Sigmoid colon (tissue), 7 donors: Measurements from ENCODE around the gene CTNNBL1. TPM values are rescaled to one million over a fixed set of nuclear protein-coding genes. Genes with fewer than 3 reads are reported as not detected.

ENCODE experiments used
- DNase-seq: peaks from one replicate; pipeline ENCODE4 v3.0.0-alpha.2; 2019
- H3K27ac ChIP-seq, 4 donors: fragments of 200-600 bp; sonication (generic); one replicate each; pipeline ENCODE4 v1.5.1; 2016 to 2019; ENCODE audit warnings: mild to moderate bottlenecking in 1 of 4
- H3K27me3 ChIP-seq, 3 donors: fragments of 200-600 bp; sonication (generic); one replicate each; pipeline ENCODE4 v1.5.1; 2019; ENCODE audit warnings: mild to moderate bottlenecking in 1 of 3
- H3K36me3 ChIP-seq, 4 donors: fragments of 200-600 bp; sonication (generic); one replicate each; pipeline ENCODE4 v1.5.1; 2016 to 2019
- H3K4me1 ChIP-seq, 4 donors: fragments of 200-600 bp; sonication (generic); one replicate each; pipeline ENCODE4 v1.5.1; 2017 to 2019
- H3K4me3 ChIP-seq, 4 donors: fragments of 200-600 bp; sonication (generic); one replicate each; pipeline ENCODE4 v1.5.1; 2017 to 2019; ENCODE audit warnings: mild to moderate bottlenecking in 2 of 4, moderate library complexity in 1 of 4
- H3K9me3 ChIP-seq, 4 donors: fragments of 200-600 bp in 3 of 4; sonication (generic) in 3 of 4; one replicate each; pipeline versions ENCODE4 v1.5.1 to v1.6.1; 2013 to 2019
- EP300 ChIP-seq, 4 donors: sonication (generic); formaldehyde crosslinking; IDR thresholded peaks; one replicate each; pipeline ENCODE4 v1.6.1; 2017; ENCODE audit warnings: antibody characterized with exemption in 4 of 4
- POLR2A ChIP-seq, 2 donors: fragments of 450-650 bp; IDR thresholded peaks; one replicate each; pipeline ENCODE4 v1.6.1; 2016; ENCODE audit warnings: antibody characterized with exemption in 2 of 2, mild to moderate bottlenecking in 2 of 2, moderate library complexity in 2 of 2
- POLR2AphosphoS5 ChIP-seq, 4 donors: sonication (generic); formaldehyde crosslinking; IDR thresholded peaks; one replicate each; pipeline ENCODE4 v1.6.1; 2017; ENCODE audit warnings: antibody characterized with exemption in 4 of 4
- WGBS, 2 donors: extraction: QIAGEN DNeasy Blood & Tissue Kit; methylation state at CpG; one replicate each; pipeline ENCODE4 v1.1.7; 2013; 5-methylcytosine and 5-hydroxymethylcytosine counted together
- intact Hi-C: fragments of 100-400 bp; cut with DNase I; formaldehyde crosslinking; loops from one replicate; pipeline ENCODE4 v1.15.1; 2023
- polyA plus RNA-seq, 3 donors: library from polyadenylated mRNA; stranded (reverse); fragments of 200-250 nt; gene quantifications; one replicate each; pipeline ENCODE4 v1.2.3, GENCODE V29; 2013
- total RNA-seq, 4 donors: library from RNA; depleted of rRNA; stranded (reverse); fragments of >200 nt; gene quantifications; one replicate each; pipeline ENCODE4 v1.1.0, GENCODE V29; 2016
- TF ChIP-seq, protein P1 (sequence below), 4 experiments: fragments of 450-650 bp in 3 of 4; fragments of 200-600 bp in 1 of 4; IDR thresholded peaks; one replicate each; pipeline ENCODE4 v1.5.1; 2016 to 2019; ENCODE audit warnings: antibody characterized with exemption in 4 of 4, mild to moderate bottlenecking in 3 of 4, moderate library complexity in 2 of 4
- donor health status: healthy with polysubstance abuse.
- donor health status: Bipolar disorder and iron deficiency.
- donor health status: healthy.

The CTNNBL1 gene
- total and polyA plus RNA-seq, 7 donors: 27.3 to 47.9 (median 34.8) TPM

DNA sequence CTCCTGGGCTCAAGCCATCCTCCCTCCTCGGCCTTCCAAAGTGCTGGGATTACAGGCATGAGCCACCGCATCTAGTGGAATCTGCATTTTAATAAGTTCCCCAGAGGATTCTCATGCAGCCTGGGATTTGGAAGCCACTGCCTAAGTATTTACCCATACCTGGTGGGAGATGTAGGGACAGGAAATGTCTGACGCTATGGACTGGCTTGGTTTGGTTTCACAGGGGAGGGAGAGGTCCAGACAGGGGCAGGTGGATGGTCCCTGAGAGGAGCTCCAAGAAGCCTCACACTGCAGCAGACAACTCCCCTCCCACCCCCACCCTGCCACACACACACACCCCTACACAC lies 213.5 kb downstream of the CTNNBL1 start:
- Histone ChIP-seq H3K27ac (peak overlapping the region in 1 of 4 donors; percentile 11), H3K4me3 (no peak overlapping the region), H3K36me3 (no peaks in the 10 kb centered on the region), H3K4me1 (peaks cover 0 to 30% (median 18%) of the 10 kb centered on the region in 4 donors), H3K9me3 (no peaks in the 10 kb centered on the region), H3K27me3 (peaks cover 9 to 53% (median 12%) of the 10 kb centered on the region in 3 donors)
- no peak for TF ChIP-seq POLR2A (IDR thresholded peaks at IDR 0.05)
- TF ChIP-seq EP300 (IDR thresholded peaks at IDR 0.05): no peak
- TF ChIP-seq, protein P1, sequence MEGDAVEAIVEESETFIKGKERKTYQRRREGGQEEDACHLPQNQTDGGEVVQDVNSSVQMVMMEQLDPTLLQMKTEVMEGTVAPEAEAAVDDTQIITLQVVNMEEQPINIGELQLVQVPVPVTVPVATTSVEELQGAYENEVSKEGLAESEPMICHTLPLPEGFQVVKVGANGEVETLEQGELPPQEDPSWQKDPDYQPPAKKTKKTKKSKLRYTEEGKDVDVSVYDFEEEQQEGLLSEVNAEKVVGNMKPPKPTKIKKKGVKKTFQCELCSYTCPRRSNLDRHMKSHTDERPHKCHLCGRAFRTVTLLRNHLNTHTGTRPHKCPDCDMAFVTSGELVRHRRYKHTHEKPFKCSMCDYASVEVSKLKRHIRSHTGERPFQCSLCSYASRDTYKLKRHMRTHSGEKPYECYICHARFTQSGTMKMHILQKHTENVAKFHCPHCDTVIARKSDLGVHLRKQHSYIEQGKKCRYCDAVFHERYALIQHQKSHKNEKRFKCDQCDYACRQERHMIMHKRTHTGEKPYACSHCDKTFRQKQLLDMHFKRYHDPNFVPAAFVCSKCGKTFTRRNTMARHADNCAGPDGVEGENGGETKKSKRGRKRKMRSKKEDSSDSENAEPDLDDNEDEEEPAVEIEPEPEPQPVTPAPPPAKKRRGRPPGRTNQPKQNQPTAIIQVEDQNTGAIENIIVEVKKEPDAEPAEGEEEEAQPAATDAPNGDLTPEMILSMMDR (IDR thresholded peaks at IDR 0.05): no peak
- no peak for TF ChIP-seq POLR2AphosphoS5 (IDR thresholded peaks at IDR 0.05)
- no peak for DNase-seq
- WGBS, 2 donors: 48 to 52% methylated on average over 3 of the region's 3 CpGs
- intact Hi-C loops: no loop called here

DNA sequence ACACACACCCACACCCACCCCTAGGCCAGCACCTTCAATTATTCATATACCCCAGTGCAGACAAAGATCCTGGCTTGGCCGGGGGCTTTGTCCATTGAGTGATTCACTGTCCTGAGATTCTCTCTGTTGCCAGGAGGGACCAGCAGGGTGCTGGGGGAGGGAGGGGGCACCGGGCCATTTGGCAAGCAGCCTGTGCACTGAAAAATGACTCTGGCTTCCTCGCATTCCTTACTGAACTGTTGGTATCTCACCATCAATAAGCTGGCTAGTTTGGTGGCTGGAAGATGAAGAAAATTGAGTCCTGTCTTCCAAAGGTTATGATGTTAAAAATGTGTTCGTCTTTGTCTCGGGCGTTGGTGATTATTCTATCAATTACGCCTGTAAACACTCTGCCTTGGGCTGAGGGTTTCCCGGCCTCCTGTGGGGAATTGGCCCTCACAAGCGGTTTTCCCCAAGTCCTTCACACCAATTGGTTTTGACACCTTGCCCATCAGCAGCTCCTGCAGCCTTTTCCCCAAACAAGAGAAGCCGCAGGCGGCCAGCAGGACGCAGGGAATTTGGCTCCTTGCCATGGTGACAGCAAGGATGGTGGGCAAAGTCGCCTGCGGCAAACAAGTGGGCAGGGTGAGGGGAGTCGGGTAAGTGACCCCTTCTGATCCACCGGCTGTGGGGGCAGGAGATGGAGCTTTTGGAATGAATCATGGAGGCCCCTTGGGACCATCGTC lies 214.0 kb downstream of the CTNNBL1 start:
- DNase-seq: no peak
- TF ChIP-seq POLR2A (IDR thresholded peaks at IDR 0.05) (no peak), EP300 (IDR thresholded peaks at IDR 0.05) (no peak), POLR2AphosphoS5 (IDR thresholded peaks at IDR 0.05) (no peak)
- TF ChIP-seq, protein P1 (IDR thresholded peaks at IDR 0.05): no peak
- no peaks in the 10 kb centered on the region for H3K36me3 ChIP-seq
- H3K27me3 ChIP-seq: peaks cover 5 to 53% (median 7%) of the 10 kb centered on the region in 3 donors
- intact Hi-C loops: no loop called here
- H3K4me3 ChIP-seq: no peak overlapping the region
- WGBS, 2 donors: 43 to 45% methylated on average over 17 of the region's 17 CpGs
- no peak overlapping the region for H3K27ac ChIP-seq
- peaks cover 0 to 29% (median 13%) of the 10 kb centered on the region in 4 donors for H3K4me1 ChIP-seq
- H3K9me3 ChIP-seq: no peaks in the 10 kb centered on the region

DNA sequence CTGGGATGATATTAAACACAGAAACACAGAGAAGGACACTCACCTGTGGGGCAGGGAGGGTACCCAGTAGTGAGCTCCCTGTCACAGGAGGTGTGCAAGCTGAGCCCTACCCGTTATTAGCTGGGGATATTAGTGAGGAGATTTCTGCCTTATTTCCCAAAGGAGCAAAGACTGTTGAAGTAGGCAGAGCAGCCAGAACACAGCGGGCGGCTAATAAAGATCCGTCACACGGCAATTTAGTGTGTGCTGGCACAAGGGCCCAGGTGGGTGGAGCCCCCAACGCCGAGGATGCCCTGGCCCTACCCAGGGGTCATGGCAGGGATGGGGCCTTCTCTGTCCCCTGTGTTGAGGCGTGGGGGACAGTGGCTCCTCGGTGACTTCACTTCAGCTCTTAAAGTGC lies 217.4 kb downstream of the CTNNBL1 start:
- Histone ChIP-seq H3K27ac (no peak overlapping the region), H3K27me3 (peaks cover 0 to 58% (median 10%) of the 10 kb centered on the region in 3 donors), H3K36me3 (no peaks in the 10 kb centered on the region), H3K4me1 (peaks cover 0 to 40% (median 24%) of the 10 kb centered on the region in 4 donors), H3K9me3 (no peaks in the 10 kb centered on the region), H3K4me3 (no peak overlapping the region)
- no peak for DNase-seq
- WGBS, 2 donors: 25 to 65% methylated on average over 9 of the region's 9 CpGs
- TF ChIP-seq, protein P1 (IDR thresholded peaks at IDR 0.05): no peak
- TF ChIP-seq POLR2A (IDR thresholded peaks at IDR 0.05) (no peak), EP300 (IDR thresholded peaks at IDR 0.05) (no peak), POLR2AphosphoS5 (IDR thresholded peaks at IDR 0.05) (no peak)
- intact Hi-C loops: no loop called here

DNA sequence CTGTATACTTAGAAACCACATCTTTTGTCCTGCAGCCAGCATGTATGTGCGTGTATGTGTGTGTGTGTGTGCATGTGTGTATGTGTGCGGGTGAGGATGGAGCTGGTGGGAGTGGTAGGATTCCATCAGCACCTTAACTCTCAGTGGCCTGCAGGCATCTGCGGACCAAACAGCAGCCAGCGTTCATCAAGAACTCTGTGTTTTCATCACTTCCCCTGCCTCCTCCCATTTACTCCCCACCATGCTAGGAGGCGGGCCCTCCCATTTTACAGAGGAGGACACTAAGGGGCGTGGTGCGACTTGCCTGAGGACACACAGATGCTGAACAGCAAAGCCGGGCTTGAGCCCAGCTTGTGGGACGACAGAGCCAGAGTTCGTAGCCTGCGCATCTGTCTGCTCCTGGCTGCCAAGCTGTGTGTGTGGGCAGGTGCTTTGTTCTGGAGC lies 218.0 kb downstream of the CTNNBL1 start:
- no peaks in the 10 kb centered on the region for H3K9me3 ChIP-seq
- H3K4me3 ChIP-seq: no peak overlapping the region
- no peaks in the 10 kb centered on the region for H3K36me3 ChIP-seq
- H3K27ac ChIP-seq: no peak overlapping the region
- peaks cover 0 to 43% (median 27%) of the 10 kb centered on the region in 4 donors for H3K4me1 ChIP-seq
- intact Hi-C loops: no loop called here
- DNase-seq: peak; percentile 94
- peak in 2 of 4 donors; percentile 14 to 26 for TF ChIP-seq POLR2AphosphoS5 (IDR thresholded peaks at IDR 0.05)
- TF ChIP-seq POLR2A (IDR thresholded peaks at IDR 0.05): no peak
- 18 to 22% methylated on average over 11 of the region's 11 CpGs for WGBS, 2 donors
- H3K27me3 ChIP-seq: peaks cover 0 to 62% (median 10%) of the 10 kb centered on the region in 3 donors

DNA sequence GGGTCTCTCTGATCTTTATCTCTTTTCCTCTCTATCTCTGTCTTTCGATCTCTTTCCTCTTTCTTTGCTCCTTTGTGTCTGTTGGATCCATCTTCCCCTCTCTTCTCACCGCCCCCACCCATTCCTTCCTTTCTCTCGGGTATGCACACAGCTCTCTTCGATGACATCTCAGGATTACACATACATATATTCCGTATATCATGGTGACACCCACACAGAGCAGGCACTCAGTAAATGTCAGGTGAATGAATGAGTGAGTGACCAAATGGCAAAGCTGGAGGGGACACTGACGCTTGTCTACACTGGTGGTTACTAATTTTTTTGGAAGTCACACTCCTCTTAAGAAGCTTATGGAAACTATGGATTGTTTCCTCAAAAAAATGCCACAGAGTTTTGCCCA lies 219.0 kb downstream of the CTNNBL1 start:
- 71 to 75% methylated on average over 6 of the region's 6 CpGs for WGBS, 2 donors
- H3K27me3 ChIP-seq: peaks cover 0 to 72% (median 10%) of the 10 kb centered on the region in 3 donors
- DNase-seq: no peak
- no peaks in the 10 kb centered on the region for H3K9me3 ChIP-seq
- H3K4me3 ChIP-seq: no peak overlapping the region
- no peaks in the 10 kb centered on the region for H3K36me3 ChIP-seq
- TF ChIP-seq POLR2A (IDR thresholded peaks at IDR 0.05): no peak
- TF ChIP-seq, protein P1 (IDR thresholded peaks at IDR 0.05): no peak
- no peak for TF ChIP-seq EP300 (IDR thresholded peaks at IDR 0.05)
- no peak for TF ChIP-seq POLR2AphosphoS5 (IDR thresholded peaks at IDR 0.05)
- intact Hi-C loops: no loop called here
- H3K27ac ChIP-seq: no peak overlapping the region
- peaks cover 0 to 35% (median 23%) of the 10 kb centered on the region in 4 donors for H3K4me1 ChIP-seq
